Measurements from ENCODE around the gene MZF1. TPM values are rescaled to one million over a fixed set of nuclear protein-coding genes. Genes with fewer than 3 reads are reported as not detected.

The MZF1 gene
- total and polyA plus RNA-seq, 11 donors, result 6.2 to 12.5 (median 9.1) TPM

DNA sequence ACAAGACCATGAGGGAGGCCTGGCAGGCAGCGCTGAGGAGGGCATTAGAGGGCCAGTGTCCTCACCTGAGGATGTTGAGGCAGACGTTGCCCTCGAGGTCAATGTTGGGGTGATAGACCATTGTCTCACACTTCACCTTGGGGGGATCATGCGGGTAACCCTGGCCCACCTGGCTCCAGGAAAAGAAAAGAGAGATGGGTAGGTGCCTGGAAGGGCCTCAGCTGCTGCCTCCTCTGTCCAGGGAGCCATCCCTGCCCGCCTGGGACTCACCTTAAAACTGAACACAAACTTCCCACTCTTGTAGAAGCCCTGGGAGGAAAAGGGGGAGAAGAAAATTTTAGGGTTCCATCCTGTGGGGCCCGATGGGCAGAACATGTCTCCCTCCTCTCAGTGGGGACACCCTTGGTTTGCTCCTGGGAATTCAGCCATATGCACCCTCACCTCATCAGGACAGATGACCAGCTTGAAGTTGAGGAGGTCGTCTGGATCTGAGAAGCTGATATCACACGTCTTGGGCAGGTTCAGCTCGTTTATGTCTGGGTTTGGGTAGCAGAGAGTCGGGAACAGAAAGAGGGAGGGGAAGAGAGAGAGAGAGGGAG is 16.4 kb downstream of the MZF1 start:
- 56 to 66% (median 61%) methylated on average over 10 of the region's 10 CpGs for WGBS, 4 donors
- peak in 1 of 5 donors; percentile 24 for DNase-seq
- peak overlapping the region in 8 of 12 donors; percentile 90 to 100 (median 100) for H3K27ac ChIP-seq
- intact Hi-C loops (cut with DNase I), result no loop called here
- TF ChIP-seq, protein P1, sequence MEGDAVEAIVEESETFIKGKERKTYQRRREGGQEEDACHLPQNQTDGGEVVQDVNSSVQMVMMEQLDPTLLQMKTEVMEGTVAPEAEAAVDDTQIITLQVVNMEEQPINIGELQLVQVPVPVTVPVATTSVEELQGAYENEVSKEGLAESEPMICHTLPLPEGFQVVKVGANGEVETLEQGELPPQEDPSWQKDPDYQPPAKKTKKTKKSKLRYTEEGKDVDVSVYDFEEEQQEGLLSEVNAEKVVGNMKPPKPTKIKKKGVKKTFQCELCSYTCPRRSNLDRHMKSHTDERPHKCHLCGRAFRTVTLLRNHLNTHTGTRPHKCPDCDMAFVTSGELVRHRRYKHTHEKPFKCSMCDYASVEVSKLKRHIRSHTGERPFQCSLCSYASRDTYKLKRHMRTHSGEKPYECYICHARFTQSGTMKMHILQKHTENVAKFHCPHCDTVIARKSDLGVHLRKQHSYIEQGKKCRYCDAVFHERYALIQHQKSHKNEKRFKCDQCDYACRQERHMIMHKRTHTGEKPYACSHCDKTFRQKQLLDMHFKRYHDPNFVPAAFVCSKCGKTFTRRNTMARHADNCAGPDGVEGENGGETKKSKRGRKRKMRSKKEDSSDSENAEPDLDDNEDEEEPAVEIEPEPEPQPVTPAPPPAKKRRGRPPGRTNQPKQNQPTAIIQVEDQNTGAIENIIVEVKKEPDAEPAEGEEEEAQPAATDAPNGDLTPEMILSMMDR (IDR thresholded peaks at IDR 0.05), result no peak
- no peak for TF ChIP-seq POLR2A (IDR thresholded peaks at IDR 0.05)
- no peaks in the 10 kb centered on the region for H3K9me3 ChIP-seq
- peaks cover 9 to 58% (median 50%) of the 10 kb centered on the region in 12 donors for H3K4me1 ChIP-seq
- peak overlapping the region in 11 of 12 donors; percentile 4 to 96 (median 80) for H3K4me3 ChIP-seq
- ATAC-seq, result no peak
- peaks cover 0 to 40% (median 30%) of the 10 kb centered on the region in 9 donors for H3K36me3 ChIP-seq
- H3K27me3 ChIP-seq, result peaks cover 0 to 1% (median 0%) of the 10 kb centered on the region in 9 donors

DNA sequence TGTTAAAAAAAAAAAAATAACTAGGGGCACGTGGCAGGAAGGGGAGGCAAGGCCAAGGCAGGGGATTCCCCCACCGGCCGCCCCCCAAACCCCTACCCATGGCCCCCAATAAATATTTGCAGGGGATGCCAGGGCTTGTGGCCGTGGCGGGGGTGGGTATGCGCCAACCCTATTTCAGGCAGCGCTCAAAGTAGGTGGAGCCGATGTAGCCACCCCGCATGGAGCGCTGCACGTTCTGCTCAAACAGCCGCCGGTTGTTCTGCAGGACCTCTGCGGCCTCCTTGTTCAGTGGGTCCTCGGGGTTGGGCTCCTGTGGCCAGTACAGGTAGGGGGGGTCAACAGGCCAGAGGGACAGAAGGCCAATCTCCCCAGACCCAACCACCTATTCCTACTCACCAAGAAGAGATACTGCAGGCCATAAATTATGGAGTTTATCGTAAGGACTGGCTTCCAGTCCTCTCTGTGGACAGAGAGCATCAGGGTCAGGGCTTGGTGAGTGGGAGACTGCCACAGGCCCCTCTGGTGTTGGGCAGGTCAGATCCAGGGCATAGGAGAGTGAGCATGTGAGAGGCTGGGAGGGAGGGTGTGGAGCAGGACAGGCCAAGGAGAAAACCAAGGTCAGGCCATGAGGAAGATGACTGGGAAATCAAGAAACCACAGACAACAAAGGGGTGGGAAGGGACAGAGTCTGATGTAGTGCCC is 17.1 kb downstream of the MZF1 start:
- 81 to 86% (median 86%) methylated on average over 8 to 16 of the region's 16 CpGs for WGBS, 4 donors
- peaks cover 0 to 46% (median 37%) of the 10 kb centered on the region in 9 donors for H3K36me3 ChIP-seq
- peaks cover 7 to 53% (median 46%) of the 10 kb centered on the region in 12 donors for H3K4me1 ChIP-seq
- ATAC-seq (no peak), DNase-seq (peak in 2 of 5 donors; percentile 27 to 29)
- H3K9me3 ChIP-seq, result no peaks in the 10 kb centered on the region
- peak overlapping the region in 6 of 12 donors; percentile 74 to 97 (median 79) for H3K4me3 ChIP-seq
- H3K27ac ChIP-seq, result peak overlapping the region in 9 of 12 donors; percentile 86 to 100 (median 100)
- intact Hi-C loops (cut with DNase I), result loop anchor here in 2 of 10 donors (1.0 kb wide), 1 partner anchor 12 kb away; the partner anchor contains the start of gene TRIM28 (in 2 of the 2)
- TF ChIP-seq, protein P1 (IDR thresholded peaks at IDR 0.05), result no peak
- TF ChIP-seq POLR2A (IDR thresholded peaks at IDR 0.05), result no peak
- H3K27me3 ChIP-seq, result no peaks in the 10 kb centered on the region

DNA sequence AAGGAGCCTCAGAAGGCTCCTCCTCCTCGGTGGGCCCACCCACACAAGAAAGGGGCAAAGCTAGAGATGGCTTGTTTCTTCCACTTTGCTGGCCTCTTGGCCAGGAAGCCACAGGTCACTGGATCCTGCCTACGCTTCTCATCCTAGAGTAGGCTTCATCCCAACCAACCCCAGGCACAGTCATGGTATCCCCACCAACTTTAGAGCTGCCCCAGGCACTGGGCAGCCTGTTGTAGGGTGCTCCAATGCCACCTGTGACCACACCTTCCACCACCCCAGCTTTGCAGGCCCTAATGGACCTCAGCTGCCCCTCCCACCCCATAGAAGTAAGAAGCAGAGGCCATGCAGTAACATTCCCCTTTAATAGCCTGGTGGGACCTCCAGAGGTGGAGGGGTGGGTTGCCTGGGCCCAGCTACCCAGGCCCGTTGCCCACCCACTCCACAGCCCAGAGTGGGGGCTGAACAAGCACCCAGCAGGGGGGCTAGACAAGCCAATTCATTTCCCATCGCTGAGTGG is 17.7 kb downstream of the MZF1 start:
- TF ChIP-seq POLR2A (IDR thresholded peaks at IDR 0.05), result no peak
- TF ChIP-seq, protein P1 (IDR thresholded peaks at IDR 0.05), result no peak
- Histone ChIP-seq H3K27me3 (no peaks in the 10 kb centered on the region), H3K27ac (peak overlapping the region; percentile 66 to 100 (median 94)), H3K36me3 (peaks cover 0 to 53% (median 43%) of the 10 kb centered on the region in 9 donors), H3K4me1 (peaks cover 7 to 53% (median 44%) of the 10 kb centered on the region in 12 donors), H3K9me3 (no peaks in the 10 kb centered on the region), H3K4me3 (peak overlapping the region; percentile 8 to 97 (median 82))
- no peak for ATAC-seq
- intact Hi-C loops (cut with DNase I), result loop anchor here in 2 of 10 donors (1.0 kb wide), 1 partner anchor 11 kb away; the partner anchor contains the start of gene TRIM28 (in 2 of the 2)
- peak in 1 of 5 donors; percentile 24 for DNase-seq
- 41 to 60% (median 45%) methylated on average over 4 of the region's 4 CpGs for whole genome bisulfite sequencing, 4 donors
